GM19043 (cell line): Measurements from ENCODE around the gene KCNQ1.

Experiments used
- ATAC-seq: cut with Tn5 transposase; IDR thresholded peaks from one replicate; pipeline ENCODE4 v1.9.1; 2021; ENCODE audit warnings: low read depth; ENCODE audit not compliant: unreplicated experiment

Gene KCNQ1

GRCh38 chr11:2424811-2425495 lies 19.9 kb upstream of the KCNQ1 start:
- no peak for ATAC-seq

GRCh38 chr11:2425506-2425905 lies 19.3 kb upstream of the KCNQ1 start:
- no peak for ATAC-seq

GRCh38 chr11:2426221-2426620 lies 18.6 kb upstream of the KCNQ1 start:
- no peak for ATAC-seq

- ATAC-seq = no peak
These were observed 17.8 kb upstream of the KCNQ1 start for GRCh38 chr11:2426826-2427521.

GRCh38 chr11:2427721-2428321 lies 17.0 kb upstream of the KCNQ1 start:
- ATAC-seq = no peak

GRCh38 chr11:2428322-2428795 lies 16.4 kb upstream of the KCNQ1 start:
- ATAC-seq = no peak

GRCh38 chr11:2431395-2431794 lies 13.4 kb upstream of the KCNQ1 start:
- ATAC-seq = no peak

- no peak for ATAC-seq
These were observed 12.6 kb upstream of the KCNQ1 start for GRCh38 chr11:2432171-2432621.

- ATAC-seq = no peak
These were observed 12.2 kb upstream of the KCNQ1 start for GRCh38 chr11:2432628-2433071.

- ATAC-seq = no peak
These were observed 11.5 kb upstream of the KCNQ1 start for GRCh38 chr11:2433106-2433925.

- ATAC-seq = no peak
These were observed 10.8 kb upstream of the KCNQ1 start for GRCh38 chr11:2434008-2434407.

GRCh38 chr11:2434506-2435255 lies 10.1 kb upstream of the KCNQ1 start:
- no peak for ATAC-seq

- ATAC-seq = no peak
These were observed 9.4 kb upstream of the KCNQ1 start for GRCh38 chr11:2435288-2436012.

- no peak for ATAC-seq
These were observed 8.7 kb upstream of the KCNQ1 start for GRCh38 chr11:2436013-2436520.

GRCh38 chr11:2436521-2437031 lies 8.2 kb upstream of the KCNQ1 start:
- no peak for ATAC-seq

GRCh38 chr11:2437516-2437915 lies 7.3 kb upstream of the KCNQ1 start:
- ATAC-seq = no peak

GRCh38 chr11:2439820-2440219 lies 5.0 kb upstream of the KCNQ1 start:
- no peak for ATAC-seq

GRCh38 chr11:2440646-2441045 lies 4.2 kb upstream of the KCNQ1 start:
- ATAC-seq = no peak

GRCh38 chr11:2441171-2441570 lies 3.6 kb upstream of the KCNQ1 start:
- ATAC-seq = no peak
